GM21515 (cell line): ENCODE measurements around the gene AMY2A.
"Not testable (repeated sequence)": the region's sequence is repeated elsewhere in the genome, so short reads cannot be mapped to it uniquely, and the experiment has no call there.

Experiments used
- ATAC-seq: cut with Tn5 transposase; IDR thresholded peaks from one replicate; pipeline ENCODE4 v1.9.1; 2021; ENCODE audit not compliant: unreplicated experiment

The AMY2A gene

DNA sequence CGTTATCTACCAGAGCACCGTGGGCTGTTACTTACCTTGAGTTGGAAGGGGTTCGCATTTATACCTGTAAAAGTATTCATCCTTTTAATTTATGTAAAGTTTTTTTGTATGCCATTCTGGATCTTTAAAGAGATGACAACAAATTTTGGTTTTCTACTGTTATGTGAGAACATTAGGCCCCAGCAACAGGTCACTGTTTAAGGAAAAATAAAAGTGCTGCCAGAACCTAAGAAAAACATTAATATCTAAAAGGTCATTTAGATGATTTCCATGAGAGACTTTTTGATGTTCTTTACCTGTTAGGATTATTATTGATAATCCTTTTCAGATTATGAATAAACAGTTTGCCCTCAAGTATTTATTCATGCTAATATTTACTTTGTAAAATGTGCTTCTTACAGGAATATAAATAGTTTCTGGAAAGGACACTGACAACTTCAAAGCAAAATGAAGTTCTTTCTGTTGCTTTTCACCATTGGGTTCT is at the start of gene AMY2A:
Gene AMY2A, plus strand, starts transcription at position 434 of the 484 bp plus-strand sequence. Its CDS starts 14 bp downstream, at position 448.
- ATAC-seq = not testable (repeated sequence)

DNA sequence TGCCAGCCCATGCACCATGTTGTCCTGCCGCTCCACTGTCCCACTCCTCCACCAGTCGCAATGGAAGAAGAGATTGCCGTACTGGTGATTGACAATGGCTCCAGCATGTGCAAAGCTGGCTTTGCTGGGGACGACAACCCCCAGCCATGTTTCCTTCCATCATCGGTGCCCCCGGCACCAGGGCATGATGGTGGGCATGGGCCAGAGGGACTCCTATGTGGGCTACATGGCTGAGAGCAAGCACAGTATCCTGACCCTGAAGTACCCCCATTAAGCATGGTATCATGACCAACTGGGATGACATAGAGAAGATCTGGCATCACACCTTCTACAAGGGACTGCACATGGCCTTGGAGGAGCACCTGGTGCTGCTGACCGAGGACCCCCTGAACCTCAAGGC is 47.7 kb upstream of the AMY2A start:
- ATAC-seq = no peak

DNA sequence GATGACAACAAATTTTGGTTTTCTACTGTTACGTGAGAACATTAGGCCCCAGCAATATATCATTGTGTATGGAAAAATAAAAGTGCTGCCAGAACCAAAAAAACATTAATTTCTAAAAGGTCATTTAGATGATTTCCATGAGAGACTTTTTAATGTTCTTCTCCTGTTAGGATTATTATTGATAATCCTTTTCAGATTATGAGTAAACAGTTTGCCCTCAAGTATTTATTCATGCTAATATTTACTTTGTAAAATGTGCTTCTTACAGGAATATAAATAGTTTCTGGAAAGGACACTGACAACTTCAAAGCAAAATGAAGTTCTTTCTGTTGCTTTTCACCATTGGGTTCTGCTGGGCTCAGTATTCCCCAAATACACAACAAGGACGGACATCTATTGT is 45.9 kb upstream of the AMY2A start, which contains the start of gene AMY2B:
Gene AMY2B, plus strand, starts transcription at position 301 of the 400 bp plus-strand sequence. Its CDS starts 14 bp downstream, at position 315.
- ATAC-seq = not testable (repeated sequence)

DNA sequence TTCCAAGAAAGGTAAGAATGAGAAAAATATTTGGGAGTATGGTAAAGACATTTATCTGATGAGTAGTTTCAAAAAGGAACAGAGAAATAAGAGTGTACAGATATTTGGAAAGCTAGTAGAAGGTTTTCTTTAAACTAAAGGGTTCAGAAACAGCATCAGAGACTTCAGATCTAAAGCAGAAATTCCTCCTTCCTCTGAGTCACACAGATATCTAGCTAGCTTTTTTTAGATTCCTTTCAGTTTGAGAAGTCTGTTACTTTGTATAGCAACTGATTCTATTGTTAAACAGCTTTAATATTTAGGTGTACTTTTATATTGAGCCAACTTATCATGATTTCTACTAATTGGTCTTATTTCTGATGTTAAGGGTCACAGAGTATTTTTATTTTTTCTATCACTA is 41.2 kb upstream of the AMY2A start:
- ATAC-seq = no peak

DNA sequence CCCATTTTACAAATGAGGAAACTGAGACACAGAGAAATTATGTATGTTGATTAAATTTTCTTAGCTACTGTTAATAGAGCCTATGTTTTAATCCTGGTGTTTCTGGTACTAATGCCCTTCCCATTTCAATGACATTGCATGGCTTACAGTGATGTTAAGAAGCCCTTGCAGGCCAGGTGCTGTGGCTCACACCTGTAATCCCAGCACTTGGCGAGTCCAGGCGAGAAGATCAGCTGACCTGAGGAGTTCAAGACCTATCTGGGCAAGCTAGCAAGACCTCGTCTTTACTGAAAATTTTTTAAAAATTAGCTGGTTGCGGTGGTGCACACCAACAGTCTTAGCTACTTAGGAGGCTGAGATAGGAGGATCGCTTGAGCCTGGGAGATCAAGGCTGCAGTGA is 40.4 kb upstream of the AMY2A start:
- ATAC-seq = not testable (repeated sequence)

DNA sequence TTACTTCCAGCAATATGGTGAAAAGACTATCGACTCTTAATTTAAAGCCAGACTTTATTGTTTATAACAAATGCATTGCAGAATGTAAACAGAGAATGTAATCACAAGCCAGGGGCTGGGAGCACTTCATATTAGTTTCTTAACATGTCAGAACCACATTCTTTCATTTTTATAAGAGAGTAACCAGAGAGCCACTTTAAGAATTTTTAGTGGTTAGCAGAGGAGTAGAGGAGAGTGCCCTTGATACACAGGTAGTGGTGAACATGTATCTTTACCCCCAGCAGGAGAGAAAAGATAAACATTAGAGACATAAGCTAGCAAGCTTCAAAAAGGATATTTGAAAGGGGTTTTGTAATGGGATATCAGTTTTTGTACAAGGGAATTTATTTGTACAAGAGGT is 34.8 kb upstream of the AMY2A start:
- ATAC-seq = no peak

DNA sequence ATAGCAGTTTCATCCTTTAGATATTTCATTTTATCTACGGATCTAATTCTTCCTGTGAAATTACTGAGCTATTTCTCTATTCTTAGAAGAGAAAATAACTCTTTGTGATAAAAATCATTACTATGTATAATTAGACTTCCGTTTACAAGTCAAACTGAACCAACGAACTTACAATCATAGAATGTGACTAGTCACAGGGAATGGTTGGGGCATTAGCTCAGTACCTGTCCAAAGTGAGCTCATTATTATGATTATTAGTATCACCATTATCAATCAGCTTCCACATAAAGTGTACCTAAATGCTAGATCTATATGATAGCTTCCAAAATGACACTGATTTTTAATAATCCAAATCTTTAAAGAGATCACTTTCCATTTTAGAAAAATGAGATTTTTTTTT is 33.3 kb upstream of the AMY2A start:
- no peak for ATAC-seq

DNA sequence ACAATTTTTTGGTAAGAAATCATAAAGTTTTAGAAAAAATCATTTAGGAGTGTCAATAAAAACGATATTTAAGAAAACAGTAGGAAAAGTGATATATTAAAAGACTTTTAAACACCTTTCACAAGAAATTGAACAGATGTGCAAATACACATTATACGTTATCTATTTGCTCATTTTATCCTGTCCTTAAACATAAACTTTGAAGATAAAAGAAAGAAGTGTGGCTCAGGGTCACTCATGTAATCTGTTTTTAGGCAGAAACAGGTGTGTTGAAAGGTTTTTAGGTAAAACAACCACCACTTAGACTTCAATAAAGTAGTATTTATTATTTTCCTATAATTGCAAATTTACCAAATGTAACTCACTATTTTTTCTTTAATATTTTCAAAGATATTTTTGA is 32.7 kb upstream of the AMY2A start:
- ATAC-seq = no peak

DNA sequence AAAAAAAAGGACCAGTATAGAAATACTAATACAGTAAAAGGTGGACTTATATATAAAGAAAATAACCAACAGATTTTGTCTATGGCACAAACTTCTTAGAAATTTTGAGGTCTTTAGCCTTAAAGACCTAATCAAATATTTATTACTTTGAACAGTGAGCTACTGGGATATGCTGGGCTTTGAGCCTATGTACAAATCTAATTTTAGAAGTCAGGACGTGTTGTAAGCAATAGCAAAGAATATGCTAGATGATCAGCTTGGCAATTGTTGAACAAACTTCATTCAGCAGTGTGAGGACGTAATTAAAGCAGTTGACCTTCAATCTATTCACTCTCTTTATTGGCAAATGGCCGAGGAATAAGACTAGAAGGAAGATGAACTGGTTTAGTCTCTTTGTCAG is 14.5 kb upstream of the AMY2A start:
- ATAC-seq = not testable (repeated sequence)

DNA sequence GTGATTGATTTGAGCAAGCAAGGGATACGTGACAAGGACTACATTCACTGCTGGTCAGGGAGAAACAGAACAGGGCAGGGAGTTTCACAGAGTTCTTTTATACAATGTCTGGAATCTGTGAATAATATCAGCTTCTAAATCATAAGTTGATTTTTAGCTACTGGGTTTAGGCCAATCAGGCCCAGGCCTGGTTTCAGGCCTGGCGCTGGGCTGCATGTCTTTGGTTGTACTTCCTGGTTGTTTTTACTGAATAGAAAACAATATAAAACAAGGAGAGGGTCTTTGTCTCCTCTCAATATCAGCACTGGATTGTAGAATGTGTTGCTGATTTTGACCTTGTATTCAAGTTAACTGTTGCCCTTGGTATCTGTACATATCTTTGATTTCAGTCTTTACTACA is 865 bp upstream of the AMY2A start:
- no peak for ATAC-seq

DNA sequence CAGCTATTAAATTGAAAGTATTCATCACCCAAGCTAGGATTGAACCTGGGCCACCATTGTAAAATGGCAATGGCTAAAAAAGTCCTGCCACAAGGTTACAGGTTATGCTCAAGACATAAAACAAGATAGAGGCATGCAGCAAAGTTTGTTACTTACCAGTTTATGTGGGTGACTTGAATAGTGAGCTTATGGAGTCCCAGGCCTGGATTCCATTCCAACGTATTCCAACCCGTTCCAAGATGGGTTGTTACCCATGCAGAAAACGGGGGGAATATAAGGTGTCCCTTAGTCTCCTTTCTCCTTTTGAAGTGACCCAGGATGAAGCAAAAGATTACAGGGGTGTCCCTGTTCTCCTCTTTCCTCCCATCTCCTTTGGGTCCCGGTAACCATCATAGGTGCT is 10.2 kb downstream of the AMY2A start:
- ATAC-seq = not testable (repeated sequence)

DNA sequence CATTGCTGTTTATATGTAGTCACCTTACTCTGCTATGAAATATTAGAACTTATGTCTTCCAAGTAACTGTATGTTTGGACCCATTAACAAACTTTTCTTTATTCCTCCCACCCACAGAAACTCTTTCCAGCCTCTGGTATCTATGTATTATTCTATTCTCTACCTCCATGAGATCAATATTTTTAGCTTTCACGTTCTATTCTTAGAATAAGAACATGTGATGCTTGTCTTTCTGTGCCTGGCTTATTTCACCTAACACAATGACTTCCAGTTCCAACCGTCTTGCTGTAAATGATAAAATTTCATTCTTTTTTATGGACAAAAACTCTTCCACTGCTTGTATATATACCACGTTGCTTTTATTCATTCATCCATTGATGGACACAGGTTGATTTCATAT is 24.0 kb downstream of the AMY2A start:
- ATAC-seq = not testable (repeated sequence)

DNA sequence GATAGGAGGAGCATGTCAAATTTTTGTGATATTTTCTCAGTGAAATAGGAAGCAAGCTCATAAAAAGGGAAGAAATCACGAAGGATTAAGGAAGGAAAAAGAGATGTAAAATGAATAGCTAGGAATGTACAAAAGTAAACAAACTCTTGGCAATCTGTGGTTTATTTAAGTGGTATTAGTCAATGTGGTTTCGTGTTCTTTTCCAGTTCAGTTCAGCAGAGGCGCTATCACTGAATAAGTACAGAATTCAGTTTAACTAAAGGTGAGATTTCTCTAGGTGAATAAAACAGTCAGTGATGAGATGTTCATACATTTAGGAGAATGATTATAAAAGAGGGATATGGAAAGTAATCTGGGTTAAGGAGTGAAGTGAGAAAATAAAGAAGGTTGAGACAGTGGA is 26.7 kb downstream of the AMY2A start:
- not testable (repeated sequence) for ATAC-seq

DNA sequence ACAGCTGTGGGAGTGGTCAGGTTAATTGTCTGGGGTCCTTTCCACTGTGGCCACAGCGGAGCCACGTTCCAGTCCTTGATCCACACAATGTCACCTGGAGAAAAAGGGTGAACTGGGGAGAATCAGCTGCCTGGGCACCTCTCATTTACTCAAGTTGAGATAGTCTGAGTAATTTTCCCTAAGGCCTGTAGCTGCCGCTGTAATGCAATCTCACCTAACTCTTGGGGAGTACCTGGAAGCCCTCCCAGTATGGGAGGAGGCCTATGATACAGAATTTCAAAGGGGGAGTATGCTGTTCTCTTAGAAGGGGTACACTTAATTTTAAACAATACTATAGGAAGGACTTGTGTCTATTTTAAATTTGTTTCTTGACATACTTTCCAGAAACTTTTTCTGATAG is 33.1 kb downstream of the AMY2A start:
- not testable (repeated sequence) for ATAC-seq

DNA sequence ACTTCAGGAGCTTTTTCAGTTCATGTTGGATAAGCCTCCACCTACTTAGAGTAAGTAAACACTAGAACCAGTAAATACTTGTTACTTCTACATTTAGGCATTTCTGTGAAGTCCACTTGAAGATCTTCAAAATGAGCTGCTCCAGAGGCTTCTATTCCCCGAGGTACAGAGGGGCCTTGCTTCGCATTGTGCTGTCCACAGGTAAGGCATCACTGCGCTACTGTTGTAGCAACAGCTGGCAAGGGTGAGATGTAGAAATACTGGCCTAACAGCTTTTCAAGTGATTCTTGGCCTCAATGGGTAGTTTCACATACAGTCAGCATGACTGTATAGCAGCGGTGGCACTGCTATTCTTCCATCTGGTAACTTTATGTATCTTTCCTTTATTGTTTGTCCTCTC is 33.7 kb downstream of the AMY2A start:
- not testable (repeated sequence) for ATAC-seq

DNA sequence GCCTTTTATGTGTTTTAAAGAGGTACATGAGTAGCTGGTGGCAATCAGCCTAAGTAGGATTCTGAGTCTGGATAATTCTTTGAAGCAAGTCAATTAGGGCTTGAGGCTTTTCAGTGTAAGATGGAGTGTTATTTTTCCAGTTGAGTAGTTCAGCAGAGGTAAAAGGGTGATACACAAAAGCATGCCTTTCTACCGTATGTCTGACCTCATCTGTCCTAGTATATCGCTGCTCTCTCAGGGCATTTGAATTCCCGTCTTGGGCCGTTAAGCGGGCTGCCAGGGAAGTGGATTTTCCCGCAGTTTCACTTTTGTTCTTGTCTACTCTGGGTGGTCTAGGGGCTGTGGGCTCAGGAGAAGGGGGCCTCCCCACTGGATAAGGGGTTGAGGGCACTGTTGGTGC is 36.9 kb downstream of the AMY2A start:
- ATAC-seq = not testable (repeated sequence)

DNA sequence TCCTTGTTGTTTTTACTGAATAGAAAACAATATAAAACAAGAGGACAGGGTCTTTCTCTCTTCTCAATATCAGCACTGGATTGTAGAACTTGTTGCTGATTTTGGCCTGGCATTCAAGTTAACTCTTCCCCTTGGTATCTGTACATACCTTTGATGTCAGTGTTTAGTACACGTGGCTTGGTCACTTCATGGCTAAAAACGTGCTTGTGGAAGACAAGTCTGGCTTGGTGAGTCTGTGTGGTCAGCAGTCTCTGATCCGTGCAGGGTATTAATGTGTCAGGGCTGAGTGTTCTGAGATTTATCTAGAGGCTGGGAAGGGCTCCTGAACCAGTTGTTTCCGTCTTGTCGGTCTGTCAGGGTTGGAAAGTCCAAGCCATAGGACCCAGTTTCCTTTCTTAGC is 38.2 kb downstream of the AMY2A start, which contains the start of gene AMY1A:
Gene AMY1A, plus strand, starts transcription at position 301 of the 400 bp plus-strand sequence. CDS start 571 bp downstream, outside the sequence.
- not testable (repeated sequence) for ATAC-seq
